ENCODE results near the gene TCF4. TPM values are rescaled to one million over a fixed set of nuclear protein-coding genes. Genes with fewer than 3 reads are reported as not detected.
A peak's percentile ranks its signal among the peaks of the same experiment; 100 is the strongest.

TCF4 gene
- total and polyA plus RNA-seq, 2 experiments from 2014 or later = 77.7 to 89.2 TPM

DNA sequence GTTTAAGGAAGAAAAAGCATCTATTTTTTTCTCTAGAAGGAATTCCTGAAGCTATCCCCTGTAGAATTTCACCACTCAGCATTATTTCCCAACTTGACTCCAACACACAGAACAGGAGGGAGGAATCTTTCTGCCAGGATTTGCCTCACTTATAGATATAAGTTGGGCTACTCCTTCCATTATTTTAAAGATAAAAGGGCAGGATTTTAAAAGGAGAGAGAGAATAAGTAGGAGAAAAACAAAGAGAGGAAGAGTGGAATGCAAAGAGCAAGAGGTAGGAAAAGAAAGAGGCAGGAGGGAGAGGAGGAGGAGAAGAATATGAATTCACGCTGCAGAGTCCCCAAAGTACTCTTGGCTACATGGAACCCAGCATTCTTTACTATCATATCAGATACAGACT is 182.5 kb downstream of the TCF4 start (continued):
- no peak for TF ChIP-seq NANOG (IDR thresholded peaks at IDR 0.05; ENCODE audit: borderline replicate concordance)
- no peak for TF ChIP-seq EZH2phosphoT487 (IDR thresholded peaks at IDR 0.05; ENCODE audit: unreplicated experiment)
- no peak for TF ChIP-seq ZNF114 (CRISPR knock-in tag; IDR thresholded peaks at IDR 0.05)
- no peak for TF ChIP-seq JUNB (IDR thresholded peaks at IDR 0.05; ENCODE audit: unreplicated experiment)
- TF ChIP-seq EZH2 (IDR thresholded peaks at IDR 0.05; ENCODE audit: low read depth, unreplicated experiment) = no peak
- TF ChIP-seq ZNF331 (CRISPR knock-in tag; IDR thresholded peaks at IDR 0.05; ENCODE audit: low read depth) = no peak
- no peak for TF ChIP-seq POLR2AphosphoS5 (IDR thresholded peaks at IDR 0.05; ENCODE audit: low read depth)
- TF ChIP-seq STAT1 (IDR thresholded peaks at IDR 0.05; ENCODE audit: unreplicated experiment) = no peak

GRCh38 chr18:55404832-55405465 is 183.0 kb downstream of the TCF4 start:
- Histone ChIP-seq H2AFZ (no peak overlapping the region), H3K4me3 (no peak overlapping the region), H3K36me3 (ENCODE audit: insufficient read depth) (no peaks in the 10 kb centered on the region), H3K27me3 (ENCODE audit: insufficient read depth) (no peaks in the 10 kb centered on the region), H3K9me2 (ENCODE audit: insufficient read depth) (no peaks in the 10 kb centered on the region), H3F3A (replicated peaks; ENCODE audit: low read depth) (no peaks in the 10 kb centered on the region), H4K20me1 (replicated peaks; ENCODE audit: insufficient read depth) (no peaks in the 10 kb centered on the region), H3K79me2 (replicated peaks; ENCODE audit: insufficient read depth) (peaks cover 83% of the 10 kb centered on the region), H3K27ac (ENCODE audit: low read depth) (no peak overlapping the region), H3K4me1 (ENCODE audit: insufficient read depth) (peaks cover 82% of the 10 kb centered on the region), H3K4me2 (peak overlapping the region; percentile 41)
- ATAC-seq (no peak), DNase-seq (ENCODE audit: low spot score) (no peak)
- H3K9me3 Mint-ChIP-seq = no peaks in the 10 kb centered on the region
- H3K4me1 Mint-ChIP-seq = peaks cover 86% of the 10 kb centered on the region
- H3K27me3 Mint-ChIP-seq (ENCODE audit: insufficient read depth, low read depth, poor library complexity) = peaks cover 3% of the 10 kb centered on the region
- H3K4me3 Mint-ChIP-seq = no peak overlapping the region
- H3K36me3 Mint-ChIP-seq (ENCODE audit: low read depth) = no peaks in the 10 kb centered on the region
- no peak overlapping the region; the same call in 1 of the 2 replicates for H3K27ac Mint-ChIP-seq
- TF ChIP-seq ZNF331 (CRISPR knock-in tag; IDR thresholded peaks at IDR 0.05; ENCODE audit: low read depth) = no peak
- TF ChIP-seq REST (IDR thresholded peaks at IDR 0.05; ENCODE audit: unreplicated experiment) = no peak
- no peak for TF ChIP-seq CREB1 (CRISPR knock-in tag; IDR thresholded peaks at IDR 0.05; ENCODE audit: low read depth)
- TF ChIP-seq ZNF114 (CRISPR knock-in tag; IDR thresholded peaks at IDR 0.05) = no peak
- TF ChIP-seq, protein P1, sequence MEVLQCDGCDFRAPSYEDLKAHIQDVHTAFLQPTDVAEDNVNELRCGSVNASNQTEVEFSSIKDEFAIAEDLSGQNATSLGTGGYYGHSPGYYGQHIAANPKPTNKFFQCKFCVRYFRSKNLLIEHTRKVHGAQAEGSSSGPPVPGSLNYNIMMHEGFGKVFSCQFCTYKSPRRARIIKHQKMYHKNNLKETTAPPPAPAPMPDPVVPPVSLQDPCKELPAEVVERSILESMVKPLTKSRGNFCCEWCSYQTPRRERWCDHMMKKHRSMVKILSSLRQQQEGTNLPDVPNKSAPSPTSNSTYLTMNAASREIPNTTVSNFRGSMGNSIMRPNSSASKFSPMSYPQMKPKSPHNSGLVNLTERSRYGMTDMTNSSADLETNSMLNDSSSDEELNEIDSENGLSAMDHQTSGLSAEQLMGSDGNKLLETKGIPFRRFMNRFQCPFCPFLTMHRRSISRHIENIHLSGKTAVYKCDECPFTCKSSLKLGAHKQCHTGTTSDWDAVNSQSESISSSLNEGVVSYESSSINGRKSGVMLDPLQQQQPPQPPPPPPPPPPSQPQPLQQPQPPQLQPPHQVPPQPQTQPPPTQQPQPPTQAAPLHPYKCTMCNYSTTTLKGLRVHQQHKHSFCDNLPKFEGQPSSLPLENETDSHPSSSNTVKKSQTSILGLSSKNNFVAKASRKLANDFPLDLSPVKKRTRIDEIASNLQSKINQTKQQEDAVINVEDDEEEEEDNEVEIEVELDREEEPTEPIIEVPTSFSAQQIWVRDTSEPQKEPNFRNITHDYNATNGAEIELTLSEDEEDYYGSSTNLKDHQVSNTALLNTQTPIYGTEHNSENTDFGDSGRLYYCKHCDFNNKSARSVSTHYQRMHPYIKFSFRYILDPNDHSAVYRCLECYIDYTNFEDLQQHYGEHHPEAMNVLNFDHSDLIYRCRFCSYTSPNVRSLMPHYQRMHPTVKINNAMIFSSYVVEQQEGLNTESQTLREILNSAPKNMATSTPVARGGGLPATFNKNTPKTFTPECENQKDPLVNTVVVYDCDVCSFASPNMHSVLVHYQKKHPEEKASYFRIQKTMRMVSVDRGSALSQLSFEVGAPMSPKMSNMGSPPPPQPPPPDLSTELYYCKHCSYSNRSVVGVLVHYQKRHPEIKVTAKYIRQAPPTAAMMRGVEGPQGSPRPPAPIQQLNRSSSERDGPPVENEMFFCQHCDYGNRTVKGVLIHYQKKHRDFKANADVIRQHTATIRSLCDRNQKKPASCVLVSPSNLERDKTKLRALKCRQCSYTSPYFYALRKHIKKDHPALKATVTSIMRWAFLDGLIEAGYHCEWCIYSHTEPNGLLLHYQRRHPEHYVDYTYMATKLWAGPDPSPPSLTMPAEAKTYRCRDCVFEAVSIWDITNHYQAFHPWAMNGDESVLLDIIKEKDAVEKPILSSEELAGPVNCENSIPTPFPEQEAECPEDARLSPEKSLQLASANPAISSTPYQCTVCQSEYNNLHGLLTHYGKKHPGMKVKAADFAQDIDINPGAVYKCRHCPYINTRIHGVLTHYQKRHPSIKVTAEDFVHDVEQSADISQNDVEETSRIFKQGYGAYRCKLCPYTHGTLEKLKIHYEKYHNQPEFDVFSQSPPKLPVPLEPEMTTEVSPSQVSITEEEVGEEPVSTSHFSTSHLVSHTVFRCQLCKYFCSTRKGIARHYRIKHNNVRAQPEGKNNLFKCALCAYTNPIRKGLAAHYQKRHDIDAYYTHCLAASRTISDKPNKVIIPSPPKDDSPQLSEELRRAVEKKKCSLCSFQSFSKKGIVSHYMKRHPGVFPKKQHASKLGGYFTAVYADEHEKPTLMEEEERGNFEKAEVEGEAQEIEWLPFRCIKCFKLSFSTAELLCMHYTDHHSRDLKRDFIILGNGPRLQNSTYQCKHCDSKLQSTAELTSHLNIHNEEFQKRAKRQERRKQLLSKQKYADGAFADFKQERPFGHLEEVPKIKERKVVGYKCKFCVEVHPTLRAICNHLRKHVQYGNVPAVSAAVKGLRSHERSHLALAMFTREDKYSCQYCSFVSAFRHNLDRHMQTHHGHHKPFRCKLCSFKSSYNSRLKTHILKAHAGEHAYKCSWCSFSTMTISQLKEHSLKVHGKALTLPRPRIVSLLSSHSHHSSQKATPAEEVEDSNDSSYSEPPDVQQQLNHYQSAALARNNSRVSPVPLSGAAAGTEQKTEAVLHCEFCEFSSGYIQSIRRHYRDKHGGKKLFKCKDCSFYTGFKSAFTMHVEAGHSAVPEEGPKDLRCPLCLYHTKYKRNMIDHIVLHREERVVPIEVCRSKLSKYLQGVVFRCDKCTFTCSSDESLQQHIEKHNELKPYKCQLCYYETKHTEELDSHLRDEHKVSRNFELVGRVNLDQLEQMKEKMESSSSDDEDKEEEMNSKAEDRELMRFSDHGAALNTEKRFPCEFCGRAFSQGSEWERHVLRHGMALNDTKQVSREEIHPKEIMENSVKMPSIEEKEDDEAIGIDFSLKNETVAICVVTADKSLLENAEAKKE (CRISPR knock-in tag; IDR thresholded peaks at IDR 0.05) = no peak
- no peak for TF ChIP-seq EZH2phosphoT487 (IDR thresholded peaks at IDR 0.05; ENCODE audit: unreplicated experiment)
- TF ChIP-seq, protein P2, sequence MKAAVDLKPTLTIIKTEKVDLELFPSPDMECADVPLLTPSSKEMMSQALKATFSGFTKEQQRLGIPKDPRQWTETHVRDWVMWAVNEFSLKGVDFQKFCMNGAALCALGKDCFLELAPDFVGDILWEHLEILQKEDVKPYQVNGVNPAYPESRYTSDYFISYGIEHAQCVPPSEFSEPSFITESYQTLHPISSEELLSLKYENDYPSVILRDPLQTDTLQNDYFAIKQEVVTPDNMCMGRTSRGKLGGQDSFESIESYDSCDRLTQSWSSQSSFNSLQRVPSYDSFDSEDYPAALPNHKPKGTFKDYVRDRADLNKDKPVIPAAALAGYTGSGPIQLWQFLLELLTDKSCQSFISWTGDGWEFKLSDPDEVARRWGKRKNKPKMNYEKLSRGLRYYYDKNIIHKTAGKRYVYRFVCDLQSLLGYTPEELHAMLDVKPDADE (IDR thresholded peaks at IDR 0.05) = no peak
- no peak for TF ChIP-seq JUNB (IDR thresholded peaks at IDR 0.05; ENCODE audit: unreplicated experiment)
- TF ChIP-seq STAT1 (IDR thresholded peaks at IDR 0.05; ENCODE audit: unreplicated experiment) = no peak
- no peak for TF ChIP-seq NANOG (IDR thresholded peaks at IDR 0.05; ENCODE audit: borderline replicate concordance)
- TF ChIP-seq POLR2AphosphoS5 (IDR thresholded peaks at IDR 0.05; ENCODE audit: low read depth) = no peak

Data from GM23338 (cell line).